G401.6 (cell line): Measurements from ENCODE around the gene CPS1.

Experiments used
- FAIRE-seq: peaks from 2 replicates; lab custom pipeline; 2012; peaks lifted over from hg19 to GRCh38; lab: Jason Lieb, UNC

Gene CPS1

DNA sequence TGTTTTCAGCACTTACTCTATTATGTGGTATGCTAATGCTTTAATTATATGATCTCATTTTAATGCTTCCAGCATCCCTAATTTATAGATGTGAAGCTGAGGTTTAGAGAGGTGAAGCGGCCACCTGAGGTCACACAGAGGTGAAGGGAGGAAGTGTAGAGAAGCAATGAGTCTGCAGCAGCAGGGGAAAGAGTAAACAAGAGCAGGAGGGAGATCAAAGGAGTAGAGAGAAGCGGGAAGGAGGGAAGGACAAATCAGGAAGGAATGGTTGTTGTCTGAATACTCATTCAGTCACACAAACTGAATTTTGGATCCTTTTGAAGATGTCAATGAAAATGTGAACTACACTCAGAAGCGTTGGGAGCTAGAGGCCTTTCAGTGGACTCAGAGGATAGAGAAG lies 130.0 kb downstream of the CPS1 start:
- no peak for FAIRE-seq

DNA sequence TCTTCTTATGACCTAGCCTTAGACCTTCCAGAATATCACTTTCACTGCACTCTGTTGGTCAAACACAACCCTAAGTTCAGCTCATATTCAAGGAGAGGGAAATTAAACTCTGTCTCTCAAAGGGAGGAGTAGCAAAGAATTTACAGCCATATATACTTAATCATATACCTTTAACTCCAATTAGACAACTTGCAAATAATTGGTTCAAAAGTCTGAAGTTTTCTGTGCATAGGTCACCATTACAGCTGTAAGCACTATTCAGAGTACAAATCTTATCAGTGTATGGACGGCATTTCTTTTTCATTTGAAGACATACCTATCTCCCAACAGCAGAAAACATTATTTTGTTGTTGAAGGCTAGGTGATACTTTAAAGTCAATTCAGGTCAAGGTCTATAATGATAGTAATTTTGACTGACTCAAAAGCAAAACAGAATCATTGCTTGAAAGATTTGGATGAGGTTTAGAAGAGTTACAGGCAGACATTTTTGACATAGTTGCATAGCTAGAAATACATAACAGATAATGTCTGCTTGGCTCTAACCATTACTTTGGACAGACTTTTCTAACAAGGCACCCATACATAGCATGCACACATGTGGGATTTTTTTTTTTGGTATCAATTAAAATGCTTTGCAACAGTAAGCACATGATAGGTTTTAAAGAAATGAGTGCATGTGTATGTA lies 131.5 kb downstream of the CPS1 start:
- no peak for FAIRE-seq

DNA sequence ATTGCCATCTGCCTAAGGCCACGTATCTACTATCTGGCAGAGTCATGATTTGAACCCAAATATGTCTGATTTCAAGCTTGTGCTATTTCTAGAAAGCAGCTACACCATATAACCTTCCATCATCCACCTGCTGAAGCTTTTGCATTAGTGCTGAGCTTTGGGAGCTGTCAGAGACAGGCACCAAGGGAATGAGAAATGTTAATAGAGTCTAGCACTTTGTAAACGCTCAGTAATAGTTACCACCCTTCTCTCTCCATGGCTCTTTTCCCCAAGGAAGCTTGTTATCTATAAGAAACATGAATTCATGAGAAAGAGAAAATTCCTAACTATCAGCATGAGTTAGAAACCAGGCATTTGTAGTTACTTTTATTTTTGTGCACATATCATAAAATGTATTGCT lies 151.5 kb downstream of the CPS1 start:
- no peak for FAIRE-seq

- no peak for FAIRE-seq
Measured at GRCh38 chr2:210713122-210713521, 156.7 kb downstream of the CPS1 start.

- FAIRE-seq, result no peak
Measured at GRCh38 chr2:210715560-210716082, 159.2 kb downstream of the CPS1 start.

DNA sequence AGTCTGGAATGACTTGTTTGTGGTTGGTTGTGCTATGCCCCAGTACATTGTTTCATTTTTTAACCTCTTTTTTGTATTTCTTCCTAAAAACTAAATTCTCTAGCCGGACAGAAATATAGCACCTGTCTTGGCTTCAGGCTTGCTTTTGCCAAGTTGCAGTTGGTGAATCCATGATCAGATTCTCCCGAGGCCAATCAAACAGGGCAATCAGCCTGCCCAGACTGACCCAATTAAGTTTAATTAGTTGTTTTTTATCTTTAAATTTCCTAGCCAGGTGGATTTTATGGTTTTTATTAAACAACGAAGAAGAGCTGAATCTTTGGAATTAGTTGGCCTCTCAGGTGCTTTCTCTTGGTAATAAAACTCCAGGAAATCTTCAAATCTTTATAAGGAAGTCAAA lies 162.1 kb downstream of the CPS1 start:
- FAIRE-seq, result no peak

DNA sequence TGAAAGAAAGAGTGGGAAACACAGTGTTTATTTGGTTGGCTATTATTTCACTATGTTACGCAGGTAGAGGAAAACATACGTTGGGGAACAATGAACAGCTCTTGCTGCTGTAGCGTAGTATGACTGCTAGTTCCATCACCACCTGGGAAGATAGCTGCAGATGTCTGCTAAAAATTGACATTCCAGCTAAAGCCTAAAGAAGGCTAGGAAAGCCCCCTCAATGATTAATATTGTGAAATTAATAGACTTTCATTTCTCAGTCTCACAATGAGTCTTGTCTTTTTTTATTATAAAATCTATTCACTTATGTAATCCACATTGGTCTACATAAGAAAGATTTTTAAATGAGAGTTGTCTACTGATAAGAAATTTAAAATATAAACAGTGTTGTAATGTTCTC lies 165.7 kb downstream of the CPS1 start:
- no peak for FAIRE-seq

DNA sequence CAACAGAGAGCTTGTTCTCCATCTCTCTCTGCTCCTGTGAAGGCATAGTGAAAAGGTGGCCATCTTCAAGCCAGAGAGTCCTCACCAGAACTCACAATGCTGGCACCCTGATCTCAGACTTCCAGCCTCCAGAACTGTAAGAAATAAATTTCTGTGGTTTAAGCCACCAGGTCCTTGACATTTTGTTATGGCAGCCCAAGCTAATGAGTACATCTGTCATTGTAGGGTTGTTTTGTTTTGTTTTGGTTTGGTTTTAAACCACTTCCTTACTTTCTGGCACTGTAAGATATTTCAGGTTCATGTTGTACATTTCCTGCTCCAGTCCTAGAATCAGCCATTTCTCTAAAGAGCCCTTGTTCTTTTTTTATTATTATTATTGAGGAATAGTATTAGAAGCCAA lies 171.2 kb downstream of the CPS1 start:
- FAIRE-seq, result no peak
